Astrocyte of the hippocampus (primary cell): Measurements from ENCODE around the gene STX8.
"Not testable (repeated sequence)": the region's sequence is repeated elsewhere in the genome, so short reads cannot be mapped to it uniquely, and the experiment has no call there.

Experiments used
- DNase-seq: peaks from one replicate; pipeline ENCODE4 v3.0.0; 2011; ENCODE audit warnings: low read depth, low spot score

The STX8 gene

DNA sequence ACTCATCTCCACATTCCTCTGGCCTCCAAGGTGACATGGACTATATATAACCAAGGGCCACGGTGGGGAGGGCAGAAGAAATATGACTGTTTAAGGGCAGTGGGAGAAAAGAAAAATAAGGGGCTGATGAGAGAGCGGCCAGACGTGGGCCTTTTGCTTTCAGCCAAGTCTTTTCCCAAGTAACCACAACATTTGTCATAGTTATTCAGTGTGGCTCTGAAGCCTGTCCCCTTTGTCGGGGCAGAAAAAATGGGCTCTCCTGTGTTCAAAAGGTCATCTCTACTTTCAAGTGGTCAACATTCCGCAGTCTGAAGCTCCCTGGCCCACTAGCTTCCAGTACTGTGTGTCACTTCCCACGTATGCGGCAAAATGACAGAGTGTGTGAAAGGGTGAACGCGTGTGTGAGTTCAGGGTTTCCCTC, 308.9 kb downstream of the STX8 start:
- DNase-seq, result peak; percentile 84

DNA sequence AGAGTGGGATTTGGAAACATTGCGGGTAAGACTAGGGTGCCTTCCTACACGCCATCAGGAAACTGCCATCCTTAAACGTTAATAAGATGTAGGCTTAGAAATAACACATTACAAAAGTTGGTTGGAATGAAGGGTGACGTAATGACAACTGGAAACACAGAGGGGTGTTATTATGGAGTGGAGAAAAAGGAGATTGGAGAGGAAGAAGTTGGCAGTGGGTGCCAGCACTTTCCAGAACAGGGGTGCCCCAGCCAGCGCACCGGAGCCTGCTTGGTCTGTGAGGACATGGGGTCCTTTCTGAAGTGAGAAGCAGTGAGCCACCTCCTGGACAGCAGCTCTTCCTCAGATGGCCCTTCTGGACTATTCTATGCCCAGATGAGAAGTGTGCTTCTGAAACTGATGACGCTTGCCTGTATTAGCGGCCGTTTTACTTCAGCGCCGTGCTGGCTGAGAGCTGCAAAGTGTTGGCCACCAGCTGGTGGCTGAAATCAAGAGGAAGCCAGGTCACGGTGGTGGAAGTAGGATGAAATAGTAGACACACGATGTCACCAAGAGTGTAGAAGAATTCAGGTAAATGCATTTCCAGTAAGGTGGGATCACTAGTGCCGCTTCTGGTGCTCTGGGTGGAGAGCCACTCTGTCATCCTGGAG, 309.5 kb downstream of the STX8 start:
- DNase-seq, result peak; percentile 48

DNA sequence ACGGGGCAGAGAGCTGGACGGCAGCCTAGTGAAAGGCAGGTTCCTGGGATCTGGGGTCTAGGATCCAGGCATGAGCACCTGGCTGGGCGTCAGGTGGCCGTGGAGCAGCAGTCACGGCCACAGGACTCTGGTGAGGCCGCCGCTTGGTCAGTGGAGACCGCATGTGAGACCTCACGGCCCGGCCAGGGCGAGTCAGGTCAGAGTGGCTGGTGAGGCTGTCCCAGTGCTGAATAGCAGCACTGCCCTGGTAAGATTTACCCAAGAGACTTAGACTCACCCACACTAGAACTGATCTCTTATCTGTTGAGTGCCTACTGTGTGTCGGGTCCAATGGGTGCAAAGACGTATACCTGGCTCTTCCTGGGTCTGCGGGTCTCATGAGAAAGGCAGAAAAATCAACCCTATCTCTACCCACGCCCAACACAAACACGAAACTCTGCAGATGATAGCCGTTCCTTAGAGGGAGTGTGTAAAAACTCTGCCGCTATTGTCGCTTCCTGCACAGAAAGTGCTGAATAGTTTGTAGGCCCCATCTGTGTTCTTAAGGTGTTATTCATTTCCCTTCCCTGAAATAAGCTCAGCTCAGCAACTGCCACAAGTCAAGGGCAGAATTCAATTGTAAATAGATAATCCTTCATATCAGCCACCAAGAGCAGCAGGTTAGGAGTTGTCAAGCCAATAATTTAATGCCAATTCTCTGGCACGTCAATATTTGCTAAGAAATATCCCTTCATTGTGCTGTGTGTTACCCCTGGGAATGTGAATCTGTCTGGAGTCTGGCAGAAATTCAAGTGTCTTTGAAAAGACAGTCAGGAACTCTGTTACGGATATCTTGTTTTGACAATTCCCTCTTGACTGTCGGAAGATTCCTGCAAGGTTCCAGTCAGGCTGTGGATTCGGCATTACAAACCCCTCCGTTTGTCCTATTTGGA, 314.3 kb downstream of the STX8 start:
- DNase-seq, result no peak

DNA sequence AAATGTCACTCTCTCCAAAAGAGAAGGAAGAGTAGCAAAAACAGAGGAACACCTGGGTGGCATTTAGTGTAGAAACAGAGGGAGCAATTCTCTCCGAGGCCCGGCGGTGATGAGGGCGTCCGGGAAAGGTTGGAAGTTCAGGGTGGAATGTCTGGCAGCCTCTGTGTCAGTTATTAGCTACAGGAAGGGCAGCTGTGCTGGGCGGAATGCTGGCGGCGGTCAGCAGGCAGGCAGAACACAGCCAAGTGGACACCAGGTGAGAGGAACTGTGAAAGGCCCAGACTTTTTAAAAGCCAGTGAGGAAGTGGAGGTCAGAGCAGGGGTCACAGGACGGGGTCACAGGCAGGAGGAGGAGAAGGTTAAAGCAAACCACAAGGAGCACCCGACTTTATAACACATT, 316.2 kb downstream of the STX8 start:
- no peak for DNase-seq

DNA sequence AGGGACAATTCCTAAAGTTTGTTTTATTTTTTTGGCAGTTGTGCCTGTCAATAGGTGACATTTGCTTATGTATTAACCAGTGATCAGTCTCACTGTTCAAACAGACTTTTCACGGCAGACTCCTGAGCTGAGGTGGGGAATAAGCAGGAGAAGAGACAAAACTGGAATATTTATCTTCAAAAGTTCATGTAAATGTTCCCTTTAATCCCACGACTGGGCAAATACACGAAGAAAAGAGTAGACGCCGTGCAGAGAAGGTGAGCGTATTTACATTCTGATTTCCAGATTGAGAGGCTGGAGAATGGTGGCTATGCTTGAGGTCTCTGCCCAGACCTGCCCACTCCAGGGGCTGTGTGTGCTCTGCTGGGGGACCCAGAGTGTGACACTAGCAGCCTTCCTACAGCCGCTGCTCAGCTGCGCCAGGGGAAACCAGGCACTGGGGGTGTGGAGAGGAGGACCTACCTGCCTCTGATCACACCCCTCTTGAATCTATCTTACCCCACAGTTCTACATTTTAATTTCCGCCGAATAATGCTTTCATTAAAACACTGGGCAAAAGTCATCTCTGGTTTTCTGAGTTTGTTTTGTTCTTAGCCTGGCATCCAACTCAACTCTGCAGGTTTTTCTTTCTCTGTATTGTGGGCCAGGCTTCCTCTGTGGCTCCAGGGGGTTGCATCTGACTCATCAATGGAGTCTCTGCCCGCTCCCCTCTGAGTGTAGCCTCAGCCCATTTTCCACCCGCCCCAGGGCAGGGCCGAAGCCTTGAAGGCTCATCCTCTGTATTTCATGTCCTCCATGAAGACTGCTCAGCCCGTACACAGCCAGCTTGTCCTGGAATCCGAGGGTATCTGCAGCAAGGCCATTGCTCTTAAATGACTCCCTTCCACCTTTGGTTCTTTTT, 317.3 kb downstream of the STX8 start:
- DNase-seq, result peak; percentile 55

DNA sequence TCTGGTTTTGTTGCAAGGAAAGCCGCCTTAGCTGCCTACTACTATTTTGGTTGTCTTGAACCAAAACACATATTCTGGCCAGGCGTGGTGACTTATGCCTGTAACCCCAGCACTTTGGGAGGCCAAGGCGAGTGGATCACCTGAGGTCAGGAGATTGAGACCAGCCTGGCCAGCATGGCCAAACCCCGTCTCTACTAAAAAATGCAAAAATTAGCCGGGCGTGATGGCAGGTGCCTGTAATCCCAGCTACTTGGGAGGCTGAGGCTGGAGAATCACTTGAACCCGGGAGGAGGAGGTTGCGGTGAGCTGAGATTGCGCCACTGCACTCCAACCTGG, 318.0 kb downstream of the STX8 start:
- DNase-seq, result not testable (repeated sequence)

DNA sequence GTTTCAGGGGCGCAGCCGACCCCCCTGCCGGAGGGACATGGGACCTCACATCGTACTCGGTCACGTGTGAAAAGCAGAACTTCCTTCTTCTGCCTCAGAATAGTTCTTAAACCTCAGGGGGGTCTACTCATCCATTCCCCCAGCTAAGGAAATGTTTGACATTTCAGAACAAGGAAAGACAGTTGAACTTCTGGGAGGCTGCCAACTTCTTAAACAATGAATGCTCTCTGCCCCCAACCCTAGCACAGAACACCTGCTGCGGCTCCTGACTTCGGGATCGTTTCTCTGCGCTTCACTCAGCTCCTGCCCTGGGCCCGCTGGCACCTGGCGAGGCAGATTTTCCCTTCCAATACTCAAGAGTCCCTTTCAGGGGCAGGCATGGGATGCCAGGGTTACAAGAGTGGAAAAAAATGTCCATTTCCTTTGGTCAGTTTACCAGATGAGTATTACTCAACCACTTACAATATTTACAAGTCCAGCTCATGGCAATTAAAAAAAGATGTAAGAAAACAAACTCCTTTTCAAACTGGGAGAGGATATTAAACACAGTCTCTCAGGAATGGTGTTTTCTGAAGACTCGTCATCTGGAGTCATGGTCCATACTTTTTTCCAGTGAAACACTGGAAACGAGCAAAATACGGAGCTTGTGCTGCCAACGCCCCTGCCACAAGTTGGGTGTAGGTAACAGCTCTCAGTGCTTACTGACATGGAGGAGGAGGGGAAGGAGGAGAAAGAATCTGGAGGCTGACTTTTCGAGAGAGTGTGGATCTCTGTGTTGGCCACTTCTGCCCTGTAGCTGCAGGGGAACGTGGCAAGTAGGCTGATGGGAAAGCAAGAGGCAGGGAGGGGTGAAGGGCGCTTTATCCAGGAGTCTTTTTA, 318.6 kb downstream of the STX8 start:
- no peak for DNase-seq

DNA sequence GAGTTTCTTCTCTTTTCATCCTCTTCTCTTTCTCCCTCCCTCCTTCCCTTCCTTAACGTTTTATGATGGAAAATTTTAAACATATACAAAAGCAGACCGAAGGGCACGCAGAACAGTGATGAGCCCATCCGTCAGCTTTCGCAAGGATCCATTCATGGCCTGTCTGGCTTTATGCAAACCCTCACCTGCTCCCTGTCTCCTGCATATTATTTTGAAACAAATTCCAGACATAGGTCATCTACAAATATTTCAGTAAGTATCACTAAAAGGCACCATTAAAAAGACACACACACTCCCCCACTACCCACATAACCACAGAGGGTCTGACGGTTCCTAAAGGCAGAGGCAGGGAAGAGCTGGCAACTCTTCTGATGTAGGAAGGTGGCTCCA, 319.3 kb downstream of the STX8 start:
- DNase-seq, result no peak

DNA sequence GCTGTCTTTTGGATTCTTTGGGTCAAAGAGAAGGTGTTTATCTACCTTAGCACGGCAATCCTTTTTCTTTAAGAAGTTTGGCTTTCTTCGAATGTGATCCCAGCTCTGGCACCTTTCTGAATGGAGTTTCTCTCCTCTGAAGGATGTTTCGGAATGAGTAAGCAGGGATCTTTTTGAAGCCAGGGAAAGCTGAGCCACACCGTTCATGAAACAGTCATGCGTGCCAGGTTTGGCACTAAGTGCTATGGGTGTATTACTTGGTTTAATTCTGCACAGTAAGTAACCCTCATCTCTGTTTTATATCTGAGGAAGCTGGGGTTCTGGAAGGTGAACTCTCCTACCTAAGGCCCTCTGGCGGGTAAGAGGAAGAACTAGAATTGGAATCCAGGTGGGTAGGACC, 319.8 kb downstream of the STX8 start:
- no peak for DNase-seq

DNA sequence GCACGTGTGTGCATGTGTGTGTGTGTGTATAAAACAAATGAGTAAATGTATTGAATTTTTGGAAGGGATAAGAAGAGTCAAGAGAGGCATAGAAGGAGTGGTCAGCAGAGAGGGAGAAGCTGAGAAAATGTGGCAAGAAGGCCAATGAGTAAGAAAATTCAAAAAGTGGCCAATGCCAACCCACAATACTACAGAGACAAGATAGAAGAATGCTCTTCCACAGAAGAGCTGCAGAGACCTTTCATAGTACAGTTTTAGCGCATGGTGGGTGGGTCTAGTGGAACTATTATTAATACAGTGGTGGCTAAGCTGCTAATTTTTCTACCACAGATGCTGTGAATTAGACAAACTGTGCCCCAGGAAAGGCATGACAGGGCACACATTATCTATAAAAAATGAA, 320.8 kb downstream of the STX8 start:
- DNase-seq, result no peak

DNA sequence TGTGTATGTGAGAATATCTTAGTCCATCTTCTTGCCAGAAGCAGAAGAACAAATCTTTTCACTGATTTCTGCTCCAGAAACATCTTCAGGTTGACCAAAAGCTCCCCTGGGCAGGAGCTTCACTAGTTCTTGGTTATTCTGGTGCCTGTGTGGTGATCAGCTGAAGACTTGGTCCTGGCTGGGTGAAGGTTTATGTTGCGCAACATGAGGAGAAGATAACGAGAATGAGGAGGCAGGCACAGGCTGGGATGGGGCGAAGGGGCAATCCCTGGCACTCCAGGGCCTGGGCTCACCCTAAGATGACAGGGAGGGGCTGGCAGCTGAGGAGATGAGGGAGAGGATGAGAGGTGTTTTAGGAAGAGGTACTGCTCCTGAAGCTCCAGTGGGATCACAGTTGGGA, 322.3 kb downstream of the STX8 start:
- no peak for DNase-seq

DNA sequence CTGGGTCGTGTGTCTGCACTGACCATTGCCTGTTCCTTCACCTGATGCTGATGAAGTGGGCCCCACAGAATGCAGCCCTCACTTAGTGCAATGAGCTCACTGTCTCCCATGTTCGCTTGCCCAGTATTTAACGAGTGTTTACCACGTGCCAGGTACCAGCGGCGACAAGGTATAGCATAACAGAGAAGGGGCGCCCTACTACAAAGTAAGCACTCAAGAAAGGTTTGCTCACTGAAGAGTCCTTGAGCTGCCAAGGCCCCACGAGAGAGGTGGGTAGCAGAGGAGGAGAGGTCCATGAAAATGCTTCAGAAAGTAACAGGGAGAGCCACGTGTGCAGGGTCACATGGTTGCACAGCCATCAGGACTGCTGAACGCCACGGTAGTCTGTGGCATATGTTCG, 324.3 kb downstream of the STX8 start:
- no peak for DNase-seq

DNA sequence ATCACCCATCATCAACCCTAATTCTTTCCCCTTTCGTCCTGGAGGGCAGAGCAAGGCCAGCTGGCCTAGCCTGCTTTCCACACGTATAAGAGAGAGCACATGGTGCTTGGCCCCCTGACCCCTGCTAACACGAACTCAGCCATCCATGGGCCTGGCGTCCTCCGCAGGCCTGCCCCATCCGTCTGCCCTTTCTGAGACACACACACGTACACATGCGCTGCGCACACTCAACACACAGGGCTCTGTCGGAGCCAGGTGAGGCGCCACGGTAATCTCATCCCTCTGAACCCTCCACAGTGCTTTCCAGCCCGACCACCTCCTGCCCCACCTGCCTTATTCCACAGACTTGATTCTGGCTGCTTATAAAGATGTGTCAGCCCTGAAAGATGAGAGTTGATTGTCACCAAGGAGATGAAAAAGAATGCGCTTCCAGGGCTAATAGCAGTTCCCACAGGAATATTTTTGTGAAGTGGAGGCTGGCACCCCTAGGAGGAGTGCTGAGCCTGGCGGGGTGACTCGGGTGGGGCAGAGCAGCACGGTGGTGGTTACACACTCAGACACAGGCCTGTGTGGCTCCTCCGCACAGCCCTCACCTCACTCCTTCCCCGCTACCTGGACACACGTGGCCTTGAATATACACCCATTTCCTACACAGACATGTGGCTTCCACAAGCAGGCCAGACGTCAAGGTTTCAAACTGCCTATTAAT, 326.2 kb downstream of the STX8 start:
- DNase-seq, result no peak

DNA sequence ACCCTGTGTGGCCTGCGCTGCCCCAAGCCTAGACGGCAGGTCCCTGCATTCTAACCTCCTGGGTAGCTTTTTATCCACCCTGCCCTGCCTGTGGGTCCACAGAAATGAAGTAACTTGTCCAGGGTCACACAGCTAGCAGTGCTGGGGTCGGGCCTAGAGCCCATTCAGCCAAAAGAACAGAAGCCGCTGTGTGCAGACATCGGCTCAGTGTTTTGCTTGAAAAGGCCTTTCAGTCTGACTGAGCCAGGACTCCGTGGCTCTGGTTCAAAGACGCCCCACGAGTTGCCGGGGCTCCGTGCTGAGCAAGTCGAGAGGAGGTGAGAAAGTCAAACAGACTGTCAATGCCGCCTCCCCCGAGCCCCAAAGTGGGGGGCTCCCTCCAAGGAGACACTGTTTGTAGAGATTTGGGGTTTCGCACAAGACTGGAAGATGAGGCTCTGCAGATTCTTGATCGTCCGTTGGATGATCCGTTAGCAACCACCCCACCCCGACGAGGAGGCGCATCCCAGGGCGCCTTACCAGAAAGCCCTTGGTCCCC, 328.1 kb downstream of the STX8 start:
- DNase-seq, result no peak

DNA sequence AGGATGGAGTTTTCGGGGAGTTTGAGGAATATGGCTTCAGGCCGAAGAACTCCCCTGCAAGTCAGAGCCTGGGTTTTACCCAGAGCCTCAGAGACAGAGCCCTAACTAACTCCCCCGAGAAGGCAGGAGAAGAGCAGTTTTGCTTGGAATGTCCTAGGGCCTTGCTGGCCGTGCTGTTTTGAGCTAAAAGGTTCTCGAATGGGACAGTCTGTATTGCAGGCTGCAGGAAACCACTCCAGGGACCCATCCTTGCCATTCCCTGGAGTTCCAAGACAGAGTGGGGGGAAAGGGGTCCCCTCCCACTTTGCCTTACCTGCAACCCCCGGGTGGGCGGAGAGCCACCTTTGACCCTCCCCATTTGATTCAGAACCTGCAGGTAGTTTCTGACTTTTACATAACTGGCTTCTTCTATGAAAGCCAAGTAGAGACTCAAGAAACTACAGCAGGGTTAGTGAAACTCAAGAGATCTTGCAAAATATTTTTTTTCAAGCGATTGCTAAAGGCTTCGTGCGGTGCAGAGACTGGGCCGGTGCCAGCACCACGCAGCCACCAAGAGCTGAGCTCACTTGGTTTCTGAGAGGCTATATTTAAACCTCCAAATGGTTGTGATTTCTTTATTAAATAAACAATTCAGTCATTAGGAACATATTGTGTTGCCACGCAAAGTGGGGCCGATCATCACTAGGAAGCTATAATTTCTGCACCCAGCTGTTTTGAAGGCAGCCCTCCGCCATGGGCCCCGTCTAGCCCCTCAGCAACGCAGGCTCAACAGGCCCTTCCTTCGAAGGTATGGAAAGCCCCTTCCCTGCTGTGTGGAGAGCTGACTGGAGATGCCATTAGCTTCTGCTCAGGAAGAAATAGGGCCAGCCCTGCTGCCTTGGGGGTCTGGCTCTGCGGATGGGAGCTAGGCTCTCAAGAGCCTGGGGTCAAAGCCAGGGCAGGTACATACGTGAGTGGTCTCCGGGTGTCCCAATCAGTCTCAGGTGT, 331.3 kb downstream of the STX8 start:
- no peak for DNase-seq

DNA sequence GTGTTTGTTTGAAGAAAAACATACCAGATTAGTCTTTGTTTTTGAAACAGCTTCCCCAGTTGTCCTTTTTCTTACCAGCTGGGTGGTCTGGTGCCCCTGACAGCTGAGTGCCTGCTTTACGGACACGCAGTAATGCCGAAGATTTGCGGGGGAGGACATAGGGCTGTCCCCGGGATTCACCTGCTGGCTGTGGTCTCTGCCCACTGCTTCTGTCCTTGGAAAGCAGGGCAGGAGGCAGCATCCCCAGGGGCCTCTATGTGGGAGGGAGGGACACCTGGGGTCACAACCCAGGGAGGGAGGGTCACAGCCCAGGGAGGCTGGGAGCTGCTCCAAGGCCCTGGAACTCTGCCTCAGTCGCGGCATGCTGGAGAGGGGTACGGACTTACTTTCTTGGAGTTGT, 332.6 kb downstream of the STX8 start:
- no peak for DNase-seq

DNA sequence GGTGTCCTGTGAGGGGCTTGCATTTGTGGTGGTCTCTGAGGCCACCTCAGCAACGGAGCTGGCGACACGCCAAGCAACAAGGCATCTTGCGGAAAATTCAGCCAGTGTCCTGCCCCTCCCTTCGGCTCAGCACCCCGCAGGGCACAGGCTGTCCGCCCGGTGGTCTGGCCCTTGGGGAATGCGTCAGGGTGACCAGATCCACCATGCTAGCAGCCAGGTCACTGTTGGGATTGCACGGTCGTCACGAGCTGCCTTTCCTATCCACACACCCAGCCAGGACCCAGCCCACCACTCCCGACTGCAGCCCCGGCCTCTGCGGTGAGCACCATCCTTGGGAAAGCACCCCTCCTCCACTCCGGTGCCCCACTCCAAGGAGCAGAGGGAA, 333.1 kb downstream of the STX8 start:
- DNase-seq, result no peak

DNA sequence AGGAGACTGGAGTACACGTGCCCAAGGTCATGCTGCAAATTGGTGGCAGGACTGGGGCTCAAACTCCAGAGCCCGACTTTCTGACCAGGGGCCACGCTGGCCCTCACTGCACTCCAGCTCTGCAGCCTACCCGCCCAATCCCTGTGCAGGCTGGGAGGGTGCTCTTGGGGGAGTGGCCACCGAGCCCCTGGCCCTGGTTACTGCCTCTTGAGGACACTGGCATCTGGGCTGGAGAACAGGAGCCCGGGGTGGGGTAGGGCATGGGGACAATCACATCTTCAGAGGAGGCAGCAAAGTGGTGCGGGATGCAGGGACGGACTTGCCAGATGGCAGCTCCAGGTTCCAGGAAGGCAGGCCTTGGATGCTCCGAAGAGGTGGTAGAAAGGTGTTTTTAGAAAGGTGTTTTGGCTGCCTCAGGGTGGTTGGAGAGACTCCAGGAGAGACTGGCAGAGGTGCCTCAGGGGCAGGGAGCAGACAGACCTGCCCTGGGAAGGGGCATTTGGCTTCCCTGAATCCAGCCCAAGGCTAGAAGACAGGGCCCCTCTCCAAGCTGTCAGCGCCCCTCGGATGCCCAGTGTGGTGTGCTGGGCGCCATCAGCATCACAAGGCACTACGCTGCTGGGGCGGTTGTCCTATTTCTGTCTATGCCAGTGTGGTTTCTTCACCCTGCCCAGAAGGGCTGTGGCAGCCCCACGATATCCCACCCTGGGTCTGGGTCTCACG, 333.7 kb downstream of the STX8 start:
- no peak for DNase-seq

DNA sequence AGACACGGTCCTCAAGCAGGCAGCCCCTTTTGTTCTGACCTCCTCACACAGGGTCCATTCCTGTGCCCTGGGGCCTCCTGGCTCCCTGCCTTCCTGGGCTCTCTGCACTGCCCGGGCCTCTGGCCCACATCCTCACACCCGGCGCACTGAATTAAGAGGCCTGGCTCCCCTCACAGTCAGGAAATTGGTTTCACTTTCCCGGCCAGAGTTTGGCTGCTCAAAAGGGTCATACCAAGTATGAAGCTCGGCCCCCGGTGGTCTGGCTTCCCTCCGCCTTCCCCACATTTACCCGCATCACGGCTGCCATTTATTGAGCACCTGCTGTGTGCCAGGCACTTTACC, 334.3 kb downstream of the STX8 start:
- DNase-seq, result peak; percentile 72
